Measurements from ENCODE around the gene DAPK1.
"Not testable (repeated sequence)": the region's sequence is repeated elsewhere in the genome, so short reads cannot be mapped to it uniquely, and the experiment has no call there.

DAPK1 gene

GRCh38 chr9:87534957-87535356 is 37.3 kb downstream of the DAPK1 start:
- no peak overlapping the region for H3K27ac ChIP-seq (ENCODE audit: low read length)
- no peak overlapping the region for H3K9ac ChIP-seq (ENCODE audit: low read length)
- H3K36me3 ChIP-seq (ENCODE audit: control insufficient read depth, low read depth, low read length) = no peaks in the 10 kb centered on the region
- peaks cover 34% of the 10 kb centered on the region for H3K4me1 ChIP-seq (ENCODE audit: control insufficient read depth, low read depth, low read length)
- no peak overlapping the region for H3K4me3 ChIP-seq (ENCODE audit: low read length)
- no peaks in the 10 kb centered on the region for H3K27me3 ChIP-seq (ENCODE audit: control insufficient read depth, insufficient read depth, low read length)
- H3K9me3 ChIP-seq (ENCODE audit: control insufficient read depth, low read depth, low read length) = no peaks in the 10 kb centered on the region

- H3K9ac ChIP-seq (ENCODE audit: low read length) = no peak overlapping the region
- no peak overlapping the region for H3K27ac ChIP-seq (ENCODE audit: low read length)
- no peaks in the 10 kb centered on the region for H3K27me3 ChIP-seq (ENCODE audit: control insufficient read depth, insufficient read depth, low read length)
- no peaks in the 10 kb centered on the region for H3K36me3 ChIP-seq (ENCODE audit: control insufficient read depth, low read depth, low read length)
- H3K4me3 ChIP-seq (ENCODE audit: low read length) = no peak overlapping the region
- H3K9me3 ChIP-seq (ENCODE audit: control insufficient read depth, low read depth, low read length) = no peaks in the 10 kb centered on the region
- peaks cover 24% of the 10 kb centered on the region for H3K4me1 ChIP-seq (ENCODE audit: control insufficient read depth, low read depth, low read length)
Measured at GRCh38 chr9:87535817-87536539, 38.3 kb downstream of the DAPK1 start.

GRCh38 chr9:87537625-87538024 is 40.0 kb downstream of the DAPK1 start:
- Histone ChIP-seq H3K4me3 (ENCODE audit: low read length) (no peak overlapping the region), H3K36me3 (ENCODE audit: control insufficient read depth, low read depth, low read length) (no peaks in the 10 kb centered on the region), H3K4me1 (ENCODE audit: control insufficient read depth, low read depth, low read length) (peaks cover 11% of the 10 kb centered on the region), H3K9ac (ENCODE audit: low read length) (no peak overlapping the region), H3K27ac (ENCODE audit: low read length) (no peak overlapping the region), H3K27me3 (ENCODE audit: control insufficient read depth, insufficient read depth, low read length) (no peaks in the 10 kb centered on the region), H3K9me3 (ENCODE audit: control insufficient read depth, low read depth, low read length) (no peaks in the 10 kb centered on the region)

- H3K27ac ChIP-seq (ENCODE audit: low read length) = no peak overlapping the region
- H3K27me3 ChIP-seq (ENCODE audit: control insufficient read depth, insufficient read depth, low read length) = no peaks in the 10 kb centered on the region
- H3K36me3 ChIP-seq (ENCODE audit: control insufficient read depth, low read depth, low read length) = no peaks in the 10 kb centered on the region
- H3K4me1 ChIP-seq (ENCODE audit: control insufficient read depth, low read depth, low read length) = peaks cover 11% of the 10 kb centered on the region
- no peaks in the 10 kb centered on the region for H3K9me3 ChIP-seq (ENCODE audit: control insufficient read depth, low read depth, low read length)
- no peak overlapping the region for H3K9ac ChIP-seq (ENCODE audit: low read length)
- H3K4me3 ChIP-seq (ENCODE audit: low read length) = no peak overlapping the region
Measured at GRCh38 chr9:87540444-87541105, 42.9 kb downstream of the DAPK1 start.

GRCh38 chr9:87541663-87542062 is 44.0 kb downstream of the DAPK1 start:
- no peak overlapping the region for H3K9ac ChIP-seq (ENCODE audit: low read length)
- H3K27ac ChIP-seq (ENCODE audit: low read length) = no peak overlapping the region
- H3K4me3 ChIP-seq (ENCODE audit: low read length) = no peak overlapping the region
- no peaks in the 10 kb centered on the region for H3K36me3 ChIP-seq (ENCODE audit: control insufficient read depth, low read depth, low read length)
- H3K27me3 ChIP-seq (ENCODE audit: control insufficient read depth, insufficient read depth, low read length) = no peaks in the 10 kb centered on the region
- H3K9me3 ChIP-seq (ENCODE audit: control insufficient read depth, low read depth, low read length) = no peaks in the 10 kb centered on the region
- peaks cover 11% of the 10 kb centered on the region for H3K4me1 ChIP-seq (ENCODE audit: control insufficient read depth, low read depth, low read length)

- Histone ChIP-seq H3K4me1 (ENCODE audit: control insufficient read depth, low read depth, low read length) (peaks cover 11% of the 10 kb centered on the region), H3K36me3 (ENCODE audit: control insufficient read depth, low read depth, low read length) (no peaks in the 10 kb centered on the region), H3K9me3 (ENCODE audit: control insufficient read depth, low read depth, low read length) (no peaks in the 10 kb centered on the region), H3K9ac (ENCODE audit: low read length) (no peak overlapping the region), H3K4me3 (ENCODE audit: low read length) (no peak overlapping the region), H3K27me3 (ENCODE audit: control insufficient read depth, insufficient read depth, low read length) (no peaks in the 10 kb centered on the region), H3K27ac (ENCODE audit: low read length) (no peak overlapping the region)
Measured at GRCh38 chr9:87542141-87542540, 44.5 kb downstream of the DAPK1 start.

GRCh38 chr9:87543251-87543650 is 45.6 kb downstream of the DAPK1 start:
- Histone ChIP-seq H3K36me3 (ENCODE audit: control insufficient read depth, low read depth, low read length) (no peaks in the 10 kb centered on the region), H3K4me1 (ENCODE audit: control insufficient read depth, low read depth, low read length) (peaks cover 1% of the 10 kb centered on the region), H3K4me3 (ENCODE audit: low read length) (no peak overlapping the region), H3K9ac (ENCODE audit: low read length) (no peak overlapping the region), H3K9me3 (ENCODE audit: control insufficient read depth, low read depth, low read length) (no peaks in the 10 kb centered on the region), H3K27me3 (ENCODE audit: control insufficient read depth, insufficient read depth, low read length) (no peaks in the 10 kb centered on the region), H3K27ac (ENCODE audit: low read length) (no peak overlapping the region)

- Histone ChIP-seq H3K4me3 (ENCODE audit: low read length) (no peak overlapping the region), H3K9me3 (ENCODE audit: control insufficient read depth, low read depth, low read length) (no peaks in the 10 kb centered on the region), H3K27me3 (ENCODE audit: control insufficient read depth, insufficient read depth, low read length) (no peaks in the 10 kb centered on the region), H3K27ac (ENCODE audit: low read length) (no peak overlapping the region), H3K9ac (ENCODE audit: low read length) (no peak overlapping the region), H3K36me3 (ENCODE audit: control insufficient read depth, low read depth, low read length) (no peaks in the 10 kb centered on the region), H3K4me1 (ENCODE audit: control insufficient read depth, low read depth, low read length) (no peaks in the 10 kb centered on the region)
Measured at GRCh38 chr9:87545858-87546257, 48.2 kb downstream of the DAPK1 start.

GRCh38 chr9:87546704-87547103 is 49.0 kb downstream of the DAPK1 start:
- Histone ChIP-seq H3K4me3 (ENCODE audit: low read length) (no peak overlapping the region), H3K4me1 (ENCODE audit: control insufficient read depth, low read depth, low read length) (no peaks in the 10 kb centered on the region), H3K36me3 (ENCODE audit: control insufficient read depth, low read depth, low read length) (no peaks in the 10 kb centered on the region), H3K9me3 (ENCODE audit: control insufficient read depth, low read depth, low read length) (no peaks in the 10 kb centered on the region), H3K9ac (ENCODE audit: low read length) (no peak overlapping the region), H3K27ac (ENCODE audit: low read length) (no peak overlapping the region), H3K27me3 (ENCODE audit: control insufficient read depth, insufficient read depth, low read length) (no peaks in the 10 kb centered on the region)

- H3K4me3 ChIP-seq (ENCODE audit: low read length) = no peak overlapping the region
- H3K9ac ChIP-seq (ENCODE audit: low read length) = no peak overlapping the region
- no peaks in the 10 kb centered on the region for H3K27me3 ChIP-seq (ENCODE audit: control insufficient read depth, insufficient read depth, low read length)
- no peaks in the 10 kb centered on the region for H3K36me3 ChIP-seq (ENCODE audit: control insufficient read depth, low read depth, low read length)
- no peaks in the 10 kb centered on the region for H3K9me3 ChIP-seq (ENCODE audit: control insufficient read depth, low read depth, low read length)
- no peaks in the 10 kb centered on the region for H3K4me1 ChIP-seq (ENCODE audit: control insufficient read depth, low read depth, low read length)
- no peak overlapping the region for H3K27ac ChIP-seq (ENCODE audit: low read length)
Measured at GRCh38 chr9:87547671-87548081, 50.0 kb downstream of the DAPK1 start.

GRCh38 chr9:87548159-87548558 is 50.5 kb downstream of the DAPK1 start:
- Histone ChIP-seq H3K4me3 (ENCODE audit: low read length) (no peak overlapping the region), H3K9me3 (ENCODE audit: control insufficient read depth, low read depth, low read length) (no peaks in the 10 kb centered on the region), H3K9ac (ENCODE audit: low read length) (no peak overlapping the region), H3K27ac (ENCODE audit: low read length) (no peak overlapping the region), H3K36me3 (ENCODE audit: control insufficient read depth, low read depth, low read length) (no peaks in the 10 kb centered on the region), H3K4me1 (ENCODE audit: control insufficient read depth, low read depth, low read length) (no peaks in the 10 kb centered on the region), H3K27me3 (ENCODE audit: control insufficient read depth, insufficient read depth, low read length) (no peaks in the 10 kb centered on the region)

GRCh38 chr9:87549088-87549487 is 51.4 kb downstream of the DAPK1 start:
- H3K4me3 ChIP-seq (ENCODE audit: low read length); H3K27me3 ChIP-seq (ENCODE audit: control insufficient read depth, insufficient read depth, low read length); H3K9me3 ChIP-seq (ENCODE audit: control insufficient read depth, low read depth, low read length); H3K9ac ChIP-seq (ENCODE audit: low read length); H3K27ac ChIP-seq (ENCODE audit: low read length); H3K36me3 ChIP-seq (ENCODE audit: control insufficient read depth, low read depth, low read length); H3K4me1 ChIP-seq (ENCODE audit: control insufficient read depth, low read depth, low read length): not testable (repeated sequence)
